H1 (cell line): Measurements from ENCODE around the gene POU3F1. TPM values are rescaled to one million over a fixed set of nuclear protein-coding genes. Genes with fewer than 3 reads are reported as not detected.
A peak's percentile ranks its signal among the peaks of the same experiment; 100 is the strongest.

Experiments
- CTCF ChIA-PET: fragments of 300-600 bp; sonication (Branson Sonifier 250); formaldehyde crosslinking; loops from one replicate; lab custom pipeline; 2021; ENCODE audit not compliant: partially characterized antibody; lab: Charles Lee
- POLR2A ChIA-PET: fragments of 300-600 bp; sonication (Branson Sonifier 250); formaldehyde crosslinking; loops from one replicate; lab custom pipeline; 2021; ENCODE audit warnings: inconsistent platforms; ENCODE audit not compliant: partially characterized antibody; lab: Charles Lee
- DNase-seq, 2 experiments: peaks; one replicate each; pipeline versions ENCODE4 v3.0.0 to v3.0.0-alpha.2; 2010 to 2022; ENCODE audit warnings: low spot score in 2 of 2, low read depth in 1 of 2, mixed read lengths in 1 of 2
- FAIRE-seq: peaks from 2 replicates; lab custom pipeline; 2011; peaks lifted over from hg19 to GRCh38; lab: Jason Lieb, UNC
- H2AFZ ChIP-seq: 2 replicates; pipeline ENCODE4 v1.8.1; 2012; ENCODE audit warnings: low read length, inconsistent platforms
- H2AK5ac ChIP-seq: 2 replicates; pipeline ENCODE4 v1.6.1; 2013; ENCODE audit warnings: low read depth, low read length
- H2BK120ac ChIP-seq: replicated peaks from 2 replicates; pipeline ENCODE3; 2013; ENCODE audit warnings: low read depth, low read length, inconsistent platforms
- H2BK12ac ChIP-seq: 2 replicates; pipeline ENCODE4 v1.6.1; 2013; ENCODE audit warnings: low read depth, low read length
- H2BK15ac ChIP-seq: 2 replicates; pipeline ENCODE4 v1.6.1; 2013; ENCODE audit warnings: low read length
- H2BK20ac ChIP-seq: 2 replicates; pipeline ENCODE4 v1.6.1; 2013; ENCODE audit warnings: low read length
- H2BK5ac ChIP-seq: 2 replicates; pipeline ENCODE4 v1.6.1; 2013; ENCODE audit warnings: low read depth, low read length
- H3K14ac ChIP-seq: 2 replicates; pipeline ENCODE4 v1.6.1; 2013; ENCODE audit warnings: inconsistent platforms; ENCODE audit not compliant: insufficient read length
- H3K18ac ChIP-seq: 2 replicates; pipeline ENCODE4 v1.6.1; 2013; ENCODE audit warnings: low read length; ENCODE audit errors: extremely low read depth
- H3K23ac ChIP-seq: 2 replicates; pipeline ENCODE4 v1.6.1; 2013; ENCODE audit warnings: inconsistent platforms; ENCODE audit not compliant: insufficient read length
- H3K23me2 ChIP-seq: 2 replicates; pipeline ENCODE4 v1.6.1; 2013; ENCODE audit warnings: low read depth, low read length
- H3K27ac ChIP-seq: 2 replicates; pipeline ENCODE4 v1.6.1; 2011; ENCODE audit warnings: low read depth, low read length, inconsistent platforms
- H3K27me3 ChIP-seq, 4 experiments: replicated peaks in 1 of 4; 1 replicate in 1 of 4; 2 replicates in 3 of 4; pipeline versions ENCODE4 v1.6.1 to v1.8.1; 2011 to 2013; ENCODE audit warnings: low read length in 3 of 4, mild to moderate bottlenecking in 3 of 4, inconsistent platforms in 2 of 4, mixed read lengths in 2 of 4, moderate library complexity in 1 of 4; ENCODE audit not compliant: control insufficient read depth in 3 of 4, insufficient read depth in 3 of 4; ENCODE audit errors: extremely low read depth in 1 of 4
- H3K36me3 ChIP-seq, 4 experiments: 2 replicates each; pipeline versions ENCODE4 v1.6.1 to v1.8.1; 2011 to 2013; ENCODE audit warnings: mild to moderate bottlenecking in 4 of 4, low read length in 3 of 4, moderate library complexity in 2 of 4, control low read depth in 1 of 4, inconsistent platforms in 1 of 4; ENCODE audit not compliant: insufficient read depth in 4 of 4, control insufficient read depth in 2 of 4
- H3K4ac ChIP-seq: replicated peaks from 2 replicates; pipeline ENCODE3; 2013; ENCODE audit warnings: low read length, low read depth, mixed read lengths, inconsistent platforms; ENCODE audit not compliant: insufficient read length
- H3K4me1 ChIP-seq, 4 experiments: replicated peaks in 1 of 4; 1 replicate in 1 of 4; 2 replicates in 3 of 4; pipeline versions ENCODE4 v1.6.1 to v1.8.1; 2011 to 2013; ENCODE audit warnings: low read length in 3 of 4, inconsistent platforms in 2 of 4, mixed read lengths in 1 of 4; ENCODE audit not compliant: insufficient read depth in 4 of 4, control insufficient read depth in 3 of 4
- H3K4me2 ChIP-seq, 2 experiments: 2 replicates each; pipeline versions ENCODE4 v1.6.1 to v1.8.1; 2011 to 2013; ENCODE audit warnings: low read depth in 2 of 2, low read length in 2 of 2, control low read depth in 1 of 2, inconsistent platforms in 1 of 2, mild to moderate bottlenecking in 1 of 2; ENCODE audit not compliant: insufficient read depth in 1 of 2
- H3K4me3 ChIP-seq, 4 experiments: fragments of 200-600, 300-600 bp in 1 of 4; sonication (generic), shearing (Covaris generic), sonication (Bioruptor Twin) in 1 of 4; 2 replicates each; pipeline versions ENCODE4 v1.5.1 to v1.8.1; 2011 to 2016; ENCODE audit warnings: low read length in 4 of 4, low read depth in 3 of 4, control low read depth in 2 of 4, inconsistent platforms in 2 of 4, mild to moderate bottlenecking in 2 of 4, mixed read lengths in 1 of 4, moderate library complexity in 1 of 4; ENCODE audit not compliant: insufficient read depth in 2 of 4; ENCODE audit errors: extremely low read depth in 1 of 4
- H3K56ac ChIP-seq: replicated peaks from 2 replicates; pipeline ENCODE3; 2013; ENCODE audit warnings: low read depth, mild to moderate bottlenecking, mixed read lengths, low read length, inconsistent platforms; ENCODE audit not compliant: insufficient read length
- H3K79me1 ChIP-seq: 2 replicates; pipeline ENCODE4 v1.6.1; 2013; ENCODE audit warnings: low read depth, low read length, control low read depth
- H3K79me2 ChIP-seq, 2 experiments: 2 replicates each; pipeline versions ENCODE4 v1.6.1 to v1.8.1; 2012 to 2013; ENCODE audit warnings: low read length in 2 of 2, mild to moderate bottlenecking in 2 of 2, inconsistent platforms in 1 of 2; ENCODE audit not compliant: insufficient read depth in 2 of 2, control insufficient read depth in 1 of 2
- H3K9ac ChIP-seq, 4 experiments: replicated peaks in 1 of 4; 1 replicate in 1 of 4; 2 replicates in 3 of 4; pipeline versions ENCODE4 v1.6.1 to v1.8.1; 2011 to 2013; ENCODE audit warnings: low read depth in 3 of 4, low read length in 3 of 4, control low read depth in 2 of 4, mild to moderate bottlenecking in 2 of 4, moderate library complexity in 2 of 4, inconsistent platforms in 1 of 4; ENCODE audit errors: extremely low read depth in 1 of 4
- H3K9me3 ChIP-seq, 2 experiments: 2 replicates each; pipeline versions ENCODE4 v1.6.1 to v1.8.1; 2012 to 2013; ENCODE audit warnings: mild to moderate bottlenecking in 2 of 2, moderate library complexity in 2 of 2, control low read depth in 1 of 2, inconsistent platforms in 1 of 2, low read depth in 1 of 2, low read length in 1 of 2, mixed read lengths in 1 of 2; ENCODE audit not compliant: insufficient read depth in 2 of 2
- H4K20me1 ChIP-seq, 2 experiments: replicated peaks in 1 of 2; 2 replicates each; pipeline versions ENCODE3 to v1.8.1; 2011 to 2013; ENCODE audit warnings: inconsistent platforms in 2 of 2, low read length in 2 of 2, mild to moderate bottlenecking in 1 of 2; ENCODE audit not compliant: insufficient read depth in 2 of 2, control insufficient read depth in 1 of 2
- H4K5ac ChIP-seq: 2 replicates; pipeline ENCODE4 v1.6.1; 2013; ENCODE audit warnings: low read length, low read depth, mixed read lengths, inconsistent platforms; ENCODE audit not compliant: insufficient read length
- H4K8ac ChIP-seq: 2 replicates; pipeline ENCODE4 v1.8.0; 2013; ENCODE audit warnings: mild to moderate bottlenecking, moderate library complexity, low read length, inconsistent platforms; ENCODE audit not compliant: insufficient read depth; ENCODE audit errors: extremely low read depth
- H4K91ac ChIP-seq: replicated peaks from 2 replicates; pipeline ENCODE3; 2013; ENCODE audit warnings: low read length, mixed read lengths, inconsistent platforms; ENCODE audit not compliant: insufficient read length
- ASH2L ChIP-seq: fragments of 200-600, 300-600 bp; sonication (generic); IDR thresholded peaks from one replicate; pipeline ENCODE4 v1.7.1; 2017; ENCODE audit warnings: low read length
- EP300 ChIP-seq, 2 experiments: IDR thresholded peaks; 1 replicate in 1 of 2; 2 replicates in 1 of 2; pipeline ENCODE4 v1.6.1; 2011 to 2012; ENCODE audit warnings: low read depth in 2 of 2, low read length in 2 of 2, mild to moderate bottlenecking in 2 of 2, borderline replicate concordance in 1 of 2, inconsistent platforms in 1 of 2, moderate library complexity in 1 of 2
- HDAC6 ChIP-seq: IDR thresholded peaks from one replicate; pipeline ENCODE4 v1.7.1; 2012; ENCODE audit warnings: low read depth, mild to moderate bottlenecking, inconsistent platforms, low read length, moderate library complexity
- JUN ChIP-seq: IDR thresholded peaks from 2 replicates; pipeline ENCODE4 v1.6.1; 2011; ENCODE audit warnings: low read depth, mild to moderate bottlenecking, improper control_type of control experiment, low read length
- RFX5 ChIP-seq: IDR thresholded peaks from 2 replicates; pipeline ENCODE4 v1.6.1; 2011; ENCODE audit warnings: low read depth, low read length, improper control_type of control experiment, borderline replicate concordance
- SIX5 ChIP-seq: IDR thresholded peaks from 2 replicates; pipeline ENCODE4 v1.6.1; 2011; ENCODE audit warnings: mild to moderate bottlenecking, low read depth, low read length
- SP2 ChIP-seq: IDR thresholded peaks from 2 replicates; pipeline ENCODE4 v1.6.1; 2012; ENCODE audit warnings: mild to moderate bottlenecking, low read length, inconsistent platforms
- SUZ12 ChIP-seq: fragments of 200-600 bp; sonication (generic); IDR thresholded peaks from 2 replicates; pipeline ENCODE4 v1.6.1; 2012; ENCODE audit warnings: mild to moderate bottlenecking, inconsistent platforms, low read length, moderate library complexity, mixed read lengths
- WGBS, 2 experiments: shearing (Covaris generic) in 1 of 2; methylation state at CpG; one replicate each; pipeline versions ENCODE4 v1.1.6 to v1.1.7; 2013 to 2015; ENCODE audit warnings: low lambda C conversion rate in 2 of 2, mixed read lengths in 2 of 2, inconsistent platforms in 1 of 2, low coverage in 1 of 2, missing lambda C conversion rate in 1 of 2; ENCODE audit not compliant: insufficient replicate concordance in 2 of 2, insufficient coverage in 1 of 2, insufficient read length in 1 of 2; ENCODE audit errors: extremely low coverage in 1 of 2, missing lambda C conversion rate in 1 of 2; 5-methylcytosine and 5-hydroxymethylcytosine counted together
- polyA plus RNA-seq, 7 experiments: library from polyadenylated mRNA; depleted of rRNA in 3 of 7; stranded (reverse) in 5 of 7; unstranded in 2 of 7; fragments of >200 nt in 5 of 7; fragments of 200-250 nt in 2 of 7; gene quantifications; 1 replicate in 5 of 7; 2 replicates in 1 of 7; 4 replicates in 1 of 7; pipeline versions ENCODE4 v1.2.1 to v1.2.3, GENCODE V29; 2011 to 2013; ENCODE audit warnings: missing spikeins in 2 of 7, mixed read lengths in 2 of 7
- total RNA-seq: library from RNA; stranded (reverse); fragmentation: NEBNext Ultra II Directional; extraction: Animal tissue kit (Norgen Biotek cat#: 25700); gene quantifications from 2 replicates; pipeline ENCODE4 v1.2.1, GENCODE V29; 2021

POU3F1 gene
- total and polyA plus RNA-seq, 2 of the 8 experiments (the other 6 are each of a cell fraction or from before 2014, with no cell fraction given), result 4.2 to 10.8 TPM

- peak within 1 kb of the TSS; percentile 91 for H3K18ac ChIP-seq
- peak within 1 kb of the TSS; percentile 85 for H3K27ac ChIP-seq
- peak within 1 kb of the TSS; percentile 90 to 92 (median 90) for H3K9ac ChIP-seq
- H4K91ac ChIP-seq, result peak within 1 kb of the TSS; percentile 7
- H2BK120ac ChIP-seq, result no peak within 1 kb of the TSS
- no peak within 1 kb of the TSS for H2BK15ac ChIP-seq
- peaks cover 5 to 15% of the 10 kb centered on the region in 2 experiments for H4K20me1 ChIP-seq
- DNase-seq (peak; percentile 86 to 95), FAIRE-seq (peak; percentile 66)
- peak within 1 kb of the TSS; percentile 60 for H4K5ac ChIP-seq
- H2AFZ ChIP-seq, result no peak within 1 kb of the TSS
- peaks cover 13 to 49% of the 10 kb centered on the region in 2 experiments for H3K79me2 ChIP-seq
- H4K8ac ChIP-seq, result peak within 1 kb of the TSS; percentile 94
- peak within 1 kb of the TSS; percentile 87 to 96 (median 90) for H3K4me3 ChIP-seq
- no peaks in the 10 kb centered on the region; the same call in 1 of the 2 replicates for H3K79me1 ChIP-seq
- peaks cover 0 to 9% (median 5%) of the 10 kb centered on the region in 4 experiments; a peak in 5 of 7 replicates for H3K4me1 ChIP-seq
- CTCF ChIA-PET, result interaction anchor here (0.9 to 15.9 kb wide), 10 partner anchors 9 to 574 kb away, joined by 3 to 211 read pairs (median 4); partner anchors contain the start of gene SF3A3
- no peak within 1 kb of the TSS for H3K14ac ChIP-seq
- WGBS, 2 experiments, result 3% methylated on average over 49 of the region's 49 CpGs; no CpG with 5 or more reads in 1 of the 2 experiments
- H3K36me3 ChIP-seq, result peaks cover 6 to 16% (median 10%) of the 10 kb centered on the region in 4 experiments; a peak in 6 of 8 replicates
- H3K27me3 ChIP-seq, result peaks cover 0 to 2% (median 0%) of the 10 kb centered on the region in 4 experiments; a peak in 1 of 7 replicates
- peak within 1 kb of the TSS; percentile 74 to 84 for H3K4me2 ChIP-seq
- peak within 1 kb of the TSS; percentile 86 for H2BK5ac ChIP-seq
- H2AK5ac ChIP-seq, result no peak within 1 kb of the TSS
- H3K9me3 ChIP-seq, result no peaks in the 10 kb centered on the region
- POLR2A ChIA-PET, result interaction anchor here (0.6 to 3.6 kb wide), 20 partner anchors 9 to 479 kb away, joined by 3 to 28 read pairs (median 3); partner anchors contain the start of genes C1orf122, MTF1, SF3A3 and YRDC
- peak within 1 kb of the TSS; percentile 10 for H3K4ac ChIP-seq
- no peak within 1 kb of the TSS for H2BK20ac ChIP-seq
- H3K23ac ChIP-seq, result no peak within 1 kb of the TSS
- H2BK12ac ChIP-seq, result peak within 1 kb of the TSS; percentile 71; the same call in 1 of the 2 replicates
- H3K56ac ChIP-seq, result peak within 1 kb of the TSS; percentile 59
- peaks cover 6% of the 10 kb centered on the region for H3K23me2 ChIP-seq
- TF ChIP-seq HDAC6 (no peak), RFX5 (no peak), SP2 (peak; percentile 60; the same call in 1 of the 2 replicates), JUN (no peak), SIX5 (peak; percentile 90), EP300 (IDR thresholded peaks at IDR 0.05; ENCODE audit: borderline replicate concordance in 1 of 2, low read depth in 2 of 2, low read length in 2 of 2) (no peak), SUZ12 (no peak), ASH2L (no peak)
Measured at GRCh38 chr1:38012363-38013226, 34.0 kb downstream of the POU3F1 start, which contains the start of gene UTP11. Gene UTP11 (plus strand): TSS chr1:38012734. CDS start chr1:38012803, 69 bp downstream.
